ENCODE results near the gene MRPL19.

Gene MRPL19

GRCh38 chr2:75646583-75647425 lies at the start of gene MRPL19:
Gene MRPL19, plus strand, starts transcription at chr2:75646783. Its CDS starts 25 bp downstream, at chr2:75646808.
- DNase-seq = peak; percentile 82

GRCh38 chr2:75596784-75597183 lies 49.8 kb upstream of the MRPL19 start:
- DNase-seq = no peak

- DNase-seq = no peak
These were observed 48.6 kb upstream of the MRPL19 start for GRCh38 chr2:75597949-75598348.

GRCh38 chr2:75598589-75599155 lies 47.9 kb upstream of the MRPL19 start:
- no peak for DNase-seq

- no peak for DNase-seq
These were observed 46.0 kb upstream of the MRPL19 start for GRCh38 chr2:75600461-75601011.

GRCh38 chr2:75602724-75603342 lies 43.8 kb upstream of the MRPL19 start:
- peak; percentile 18 for DNase-seq

- no peak for DNase-seq
These were observed 43.1 kb upstream of the MRPL19 start for GRCh38 chr2:75603477-75603876.

- no peak for DNase-seq
These were observed 42.1 kb upstream of the MRPL19 start for GRCh38 chr2:75604484-75604883.

GRCh38 chr2:75605770-75606529 lies 40.6 kb upstream of the MRPL19 start:
- DNase-seq = no peak

- DNase-seq = no peak
These were observed 39.7 kb upstream of the MRPL19 start for GRCh38 chr2:75606761-75607399.

GRCh38 chr2:75607400-75607798 lies 39.2 kb upstream of the MRPL19 start:
- no peak for DNase-seq

- DNase-seq = no peak
These were observed 38.4 kb upstream of the MRPL19 start for GRCh38 chr2:75607988-75608683.

- peak; percentile 24 for DNase-seq
These were observed 37.8 kb upstream of the MRPL19 start for GRCh38 chr2:75608684-75609333.

GRCh38 chr2:75609334-75609689 lies 37.3 kb upstream of the MRPL19 start:
- DNase-seq = no peak

- DNase-seq = no peak
These were observed 36.6 kb upstream of the MRPL19 start for GRCh38 chr2:75609937-75610508.

- no peak for DNase-seq
These were observed 35.9 kb upstream of the MRPL19 start for GRCh38 chr2:75610671-75611070.

- no peak for DNase-seq
These were observed 34.3 kb upstream of the MRPL19 start for GRCh38 chr2:75612108-75612861.

GRCh38 chr2:75612862-75613243 lies 33.7 kb upstream of the MRPL19 start:
- DNase-seq = no peak

- DNase-seq = no peak
These were observed 32.4 kb upstream of the MRPL19 start for GRCh38 chr2:75614162-75614651.

- no peak for DNase-seq
These were observed 30.2 kb upstream of the MRPL19 start for GRCh38 chr2:75616406-75616805.
